ENCODE data around the gene DOCK4. TPM values are rescaled to one million over a fixed set of nuclear protein-coding genes. Genes with fewer than 3 reads are reported as not detected.

Gene DOCK4
- total RNA-seq, 2 experiments from 2014 or later = 0.36 to 1.1 TPM

GRCh38 chr7:112068967-112069366 lies 137.2 kb downstream of the DOCK4 start:
- intact Hi-C loops (cut with micrococcal nuclease) = no loop called here
- peaks cover 4% of the 10 kb centered on the region for H3K27me3 Mint-ChIP-seq
- no peaks in the 10 kb centered on the region for H3K4me1 Mint-ChIP-seq (ENCODE audit: low read depth)
- no peak for DNase-seq
- H3K27ac Mint-ChIP-seq = no peak overlapping the region
- H3K4me3 Mint-ChIP-seq = no peak overlapping the region
- H3K9me3 Mint-ChIP-seq = no peaks in the 10 kb centered on the region
- CTCF ChIA-PET = no interaction called here
- no peaks in the 10 kb centered on the region for H3K36me3 Mint-ChIP-seq
- POLR2A ChIA-PET = no interaction called here

- Mint-ChIP-seq H3K27ac (no peak overlapping the region), H3K4me1 (ENCODE audit: low read depth) (no peaks in the 10 kb centered on the region), H3K4me3 (no peak overlapping the region), H3K27me3 (peaks cover 1% of the 10 kb centered on the region), H3K36me3 (no peaks in the 10 kb centered on the region), H3K9me3 (no peaks in the 10 kb centered on the region)
- DNase-seq = no peak
- CTCF ChIA-PET = no interaction called here
- POLR2A ChIA-PET = no interaction called here
- intact Hi-C loops (cut with micrococcal nuclease) = no loop called here
Observed at GRCh38 chr7:112067632-112068540, 138.3 kb downstream of the DOCK4 start.

GRCh38 chr7:112067200-112067599 lies 139.0 kb downstream of the DOCK4 start:
- DNase-seq = no peak
- ChIA-PET POLR2A (no interaction called here), CTCF (no interaction called here)
- Mint-ChIP-seq H3K4me1 (ENCODE audit: low read depth) (no peaks in the 10 kb centered on the region), H3K9me3 (no peaks in the 10 kb centered on the region), H3K27me3 (no peaks in the 10 kb centered on the region), H3K27ac (no peak overlapping the region), H3K36me3 (no peaks in the 10 kb centered on the region), H3K4me3 (no peak overlapping the region)
- intact Hi-C loops (cut with micrococcal nuclease) = no loop called here

GRCh38 chr7:112065758-112066157 lies 140.4 kb downstream of the DOCK4 start:
- ChIA-PET CTCF (interaction anchor here (0.6 kb wide), 1 partner anchor 804 kb away, joined by 3 read pairs; no protein-coding TSS in a partner anchor), POLR2A (no interaction called here)
- no peaks in the 10 kb centered on the region for H3K4me1 Mint-ChIP-seq (ENCODE audit: low read depth)
- H3K4me3 Mint-ChIP-seq = no peak overlapping the region
- intact Hi-C loops (cut with micrococcal nuclease) = no loop called here
- DNase-seq = no peak
- no peak overlapping the region for H3K27ac Mint-ChIP-seq
- no peaks in the 10 kb centered on the region for H3K27me3 Mint-ChIP-seq
- H3K9me3 Mint-ChIP-seq = no peaks in the 10 kb centered on the region
- H3K36me3 Mint-ChIP-seq = no peaks in the 10 kb centered on the region

- intact Hi-C loops (cut with micrococcal nuclease) = no loop called here
- Mint-ChIP-seq H3K4me1 (ENCODE audit: low read depth) (no peaks in the 10 kb centered on the region), H3K4me3 (no peak overlapping the region), H3K27me3 (no peaks in the 10 kb centered on the region), H3K36me3 (no peaks in the 10 kb centered on the region), H3K27ac (no peak overlapping the region), H3K9me3 (no peaks in the 10 kb centered on the region)
- CTCF ChIA-PET = no interaction called here
- no peak for DNase-seq
- POLR2A ChIA-PET = no interaction called here
Observed at GRCh38 chr7:112064627-112065385, 141.4 kb downstream of the DOCK4 start.

- H3K36me3 Mint-ChIP-seq = no peaks in the 10 kb centered on the region
- H3K4me3 Mint-ChIP-seq = no peak overlapping the region
- H3K9me3 Mint-ChIP-seq = no peaks in the 10 kb centered on the region
- H3K4me1 Mint-ChIP-seq (ENCODE audit: low read depth) = no peaks in the 10 kb centered on the region
- intact Hi-C loops (cut with micrococcal nuclease) = no loop called here
- no peak overlapping the region for H3K27ac Mint-ChIP-seq
- no peak for DNase-seq
- POLR2A ChIA-PET = no interaction called here
- H3K27me3 Mint-ChIP-seq = peaks cover 3% of the 10 kb centered on the region
- CTCF ChIA-PET = no interaction called here
Observed at GRCh38 chr7:112063974-112064373, 142.2 kb downstream of the DOCK4 start.

GRCh38 chr7:112061051-112061450 lies 145.1 kb downstream of the DOCK4 start:
- H3K9me3 Mint-ChIP-seq = no peaks in the 10 kb centered on the region
- CTCF ChIA-PET = no interaction called here
- intact Hi-C loops (cut with micrococcal nuclease) = no loop called here
- H3K27ac Mint-ChIP-seq = no peak overlapping the region
- H3K36me3 Mint-ChIP-seq = no peaks in the 10 kb centered on the region
- DNase-seq = no peak
- POLR2A ChIA-PET = no interaction called here
- H3K4me1 Mint-ChIP-seq (ENCODE audit: low read depth) = peaks cover 2% of the 10 kb centered on the region
- peaks cover 3% of the 10 kb centered on the region for H3K27me3 Mint-ChIP-seq
- H3K4me3 Mint-ChIP-seq = no peak overlapping the region

- Mint-ChIP-seq H3K27me3 (peaks cover 3% of the 10 kb centered on the region), H3K36me3 (no peaks in the 10 kb centered on the region), H3K4me1 (ENCODE audit: low read depth) (peaks cover 2% of the 10 kb centered on the region), H3K9me3 (no peaks in the 10 kb centered on the region), H3K4me3 (no peak overlapping the region), H3K27ac (no peak overlapping the region)
- intact Hi-C loops (cut with micrococcal nuclease) = no loop called here
- POLR2A ChIA-PET = no interaction called here
- CTCF ChIA-PET = no interaction called here
- DNase-seq = no peak
Observed at GRCh38 chr7:112060625-112061024, 145.6 kb downstream of the DOCK4 start.

- H3K27ac Mint-ChIP-seq = no peak overlapping the region
- intact Hi-C loops (cut with micrococcal nuclease) = no loop called here
- DNase-seq = no peak
- POLR2A ChIA-PET = no interaction called here
- H3K4me3 Mint-ChIP-seq = no peak overlapping the region
- H3K36me3 Mint-ChIP-seq = no peaks in the 10 kb centered on the region
- CTCF ChIA-PET = no interaction called here
- no peaks in the 10 kb centered on the region for H3K9me3 Mint-ChIP-seq
- H3K27me3 Mint-ChIP-seq = peaks cover 3% of the 10 kb centered on the region
- H3K4me1 Mint-ChIP-seq (ENCODE audit: low read depth) = peaks cover 2% of the 10 kb centered on the region
Observed at GRCh38 chr7:112059675-112060074, 146.5 kb downstream of the DOCK4 start.

GRCh38 chr7:112058686-112059085 lies 147.5 kb downstream of the DOCK4 start:
- H3K27me3 Mint-ChIP-seq = peaks cover 3% of the 10 kb centered on the region
- ChIA-PET POLR2A (no interaction called here), CTCF (no interaction called here)
- intact Hi-C loops (cut with micrococcal nuclease) = no loop called here
- peaks cover 2% of the 10 kb centered on the region for H3K4me1 Mint-ChIP-seq (ENCODE audit: low read depth)
- no peak for DNase-seq
- H3K9me3 Mint-ChIP-seq = no peaks in the 10 kb centered on the region
- H3K4me3 Mint-ChIP-seq = no peak overlapping the region
- H3K27ac Mint-ChIP-seq = no peak overlapping the region
- no peaks in the 10 kb centered on the region for H3K36me3 Mint-ChIP-seq

- no peaks in the 10 kb centered on the region for H3K36me3 Mint-ChIP-seq
- peaks cover 3% of the 10 kb centered on the region for H3K27me3 Mint-ChIP-seq
- peaks cover 2% of the 10 kb centered on the region for H3K4me1 Mint-ChIP-seq (ENCODE audit: low read depth)
- POLR2A ChIA-PET = no interaction called here
- DNase-seq = no peak
- intact Hi-C loops (cut with micrococcal nuclease) = no loop called here
- no peaks in the 10 kb centered on the region for H3K9me3 Mint-ChIP-seq
- CTCF ChIA-PET = no interaction called here
- H3K4me3 Mint-ChIP-seq = no peak overlapping the region
- no peak overlapping the region for H3K27ac Mint-ChIP-seq
Observed at GRCh38 chr7:112056409-112056808, 149.8 kb downstream of the DOCK4 start.

- Mint-ChIP-seq H3K9me3 (no peaks in the 10 kb centered on the region), H3K4me3 (no peak overlapping the region), H3K27ac (no peak overlapping the region), H3K27me3 (no peaks in the 10 kb centered on the region), H3K36me3 (no peaks in the 10 kb centered on the region), H3K4me1 (ENCODE audit: low read depth) (peaks cover 2% of the 10 kb centered on the region)
- ChIA-PET POLR2A (no interaction called here), CTCF (no interaction called here)
- intact Hi-C loops (cut with micrococcal nuclease) = no loop called here
- no peak for DNase-seq
Observed at GRCh38 chr7:112053737-112054069, 152.5 kb downstream of the DOCK4 start.

All from activated CD4-positive, alpha-beta memory T cell treated with anti-CD3 and anti-CD28 coated beads for 36 hours (primary cell).